GM13977 (cell line): ENCODE measurements around the gene ST8SIA4.

ENCODE experiments used
- DNase-seq: peaks from one replicate; pipeline ENCODE4 v3.0.0; 2012; ENCODE audit warnings: low spot score
- in situ Hi-C: fragments of 300-500 bp; cut with MboI; formaldehyde crosslinking; loops from one replicate; pipeline ENCODE4 v1.12.0; 2022; ENCODE audit warnings: low sequenced_read_pairs, low pct_unique_long_range_greater_than_20kb, mixed read lengths, inconsistent platforms; ENCODE audit not compliant: unreplicated experiment
- TF ChIP-seq, protein P1 (sequence below): IDR thresholded peaks from 2 replicates; pipeline ENCODE4 v1.5.1; 2012; ENCODE audit warnings: mild to moderate bottlenecking, control low read depth; ENCODE audit not compliant: insufficient read depth; ENCODE audit errors: extremely low read depth, missing control alignments

Gene ST8SIA4

GRCh38 chr5:100858987-100859545 lies 44.0 kb downstream of the ST8SIA4 start:
- in situ Hi-C loops: no loop called here
- TF ChIP-seq, protein P1, sequence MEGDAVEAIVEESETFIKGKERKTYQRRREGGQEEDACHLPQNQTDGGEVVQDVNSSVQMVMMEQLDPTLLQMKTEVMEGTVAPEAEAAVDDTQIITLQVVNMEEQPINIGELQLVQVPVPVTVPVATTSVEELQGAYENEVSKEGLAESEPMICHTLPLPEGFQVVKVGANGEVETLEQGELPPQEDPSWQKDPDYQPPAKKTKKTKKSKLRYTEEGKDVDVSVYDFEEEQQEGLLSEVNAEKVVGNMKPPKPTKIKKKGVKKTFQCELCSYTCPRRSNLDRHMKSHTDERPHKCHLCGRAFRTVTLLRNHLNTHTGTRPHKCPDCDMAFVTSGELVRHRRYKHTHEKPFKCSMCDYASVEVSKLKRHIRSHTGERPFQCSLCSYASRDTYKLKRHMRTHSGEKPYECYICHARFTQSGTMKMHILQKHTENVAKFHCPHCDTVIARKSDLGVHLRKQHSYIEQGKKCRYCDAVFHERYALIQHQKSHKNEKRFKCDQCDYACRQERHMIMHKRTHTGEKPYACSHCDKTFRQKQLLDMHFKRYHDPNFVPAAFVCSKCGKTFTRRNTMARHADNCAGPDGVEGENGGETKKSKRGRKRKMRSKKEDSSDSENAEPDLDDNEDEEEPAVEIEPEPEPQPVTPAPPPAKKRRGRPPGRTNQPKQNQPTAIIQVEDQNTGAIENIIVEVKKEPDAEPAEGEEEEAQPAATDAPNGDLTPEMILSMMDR: no peak
- DNase-seq: no peak

DNA sequence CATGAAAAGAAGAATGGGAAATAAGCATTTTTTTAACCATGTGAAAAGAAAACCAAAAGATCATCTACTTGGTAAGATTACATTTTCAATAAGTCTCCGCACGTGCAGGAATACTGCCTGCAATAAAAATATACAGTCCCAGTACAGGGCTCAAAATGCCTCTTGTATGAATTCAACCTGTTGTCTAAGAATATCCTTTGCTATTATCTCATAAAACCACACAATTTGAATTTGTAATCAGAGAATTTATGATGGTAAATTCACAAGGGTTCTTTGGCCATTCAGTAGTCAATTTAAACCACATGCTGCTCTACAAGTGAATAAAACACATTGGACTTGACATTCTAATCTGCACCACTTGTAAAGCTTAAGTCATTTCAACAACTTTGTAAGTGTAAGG lies 46.6 kb downstream of the ST8SIA4 start:
- no peak for DNase-seq
- TF ChIP-seq, protein P1: no peak
- in situ Hi-C loops: no loop called here

DNA sequence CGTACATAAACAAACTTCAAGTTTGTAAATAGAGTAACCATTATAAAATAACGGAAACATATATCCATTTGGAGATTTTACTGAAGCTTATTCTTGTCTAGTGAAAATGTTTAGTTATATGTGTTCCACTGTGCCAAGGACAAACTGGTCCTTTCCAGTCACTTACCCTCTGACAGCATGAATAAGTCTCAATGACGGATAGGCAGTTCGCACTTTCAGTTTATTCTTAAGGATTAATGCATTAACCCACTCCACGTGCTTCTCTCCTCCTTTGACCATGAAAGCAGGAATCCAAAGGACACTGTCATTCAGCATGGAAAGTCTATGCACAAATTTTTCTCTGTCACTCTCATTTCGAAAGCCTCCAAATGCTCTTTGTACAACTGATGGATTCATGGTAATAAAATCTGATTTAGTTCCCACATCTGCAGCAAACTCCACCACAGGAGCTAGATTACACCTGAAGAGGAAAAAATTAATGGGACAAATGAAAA lies 47.1 kb downstream of the ST8SIA4 start:
- no peak for DNase-seq
- in situ Hi-C loops: no loop called here
- TF ChIP-seq, protein P1: no peak

- in situ Hi-C loops: no loop called here
- DNase-seq: no peak
- TF ChIP-seq, protein P1: no peak
Observed at GRCh38 chr5:100855295-100855694, 47.8 kb downstream of the ST8SIA4 start.

GRCh38 chr5:100854591-100854990 lies 48.5 kb downstream of the ST8SIA4 start:
- DNase-seq: no peak
- TF ChIP-seq, protein P1: no peak
- in situ Hi-C loops: no loop called here

- in situ Hi-C loops: no loop called here
- DNase-seq: no peak
- TF ChIP-seq, protein P1: no peak
Observed at GRCh38 chr5:100853582-100853981, 49.5 kb downstream of the ST8SIA4 start.

GRCh38 chr5:100852988-100853449 lies 50.1 kb downstream of the ST8SIA4 start:
- TF ChIP-seq, protein P1: no peak
- in situ Hi-C loops: no loop called here
- peak; percentile 31 for DNase-seq
